Central memory CD8-positive, alpha-beta T cell (primary cell): Measurements from ENCODE around the gene GALNT1.
"Not testable (repeated sequence)": the region's sequence is repeated elsewhere in the genome, so short reads cannot be mapped to it uniquely, and the experiment has no call there.

Experiments used
- ATAC-seq: fragments of 150-1000 bp; cut with Tn5 transposase; replicated peaks from 2 replicates; pipeline ENCODE4 v1.10.0; 2022; ENCODE audit warnings: mild to moderate bottlenecking, moderate FRiP score, moderate number of reproducible peaks; ENCODE audit not compliant: poor library complexity, severe bottlenecking; ENCODE audit errors: extremely low read depth
- DNase-seq, 2 donors: peaks; one replicate each; pipeline ENCODE4 v3.0.0; 2021; ENCODE audit warnings: low spot score in 2 of 2
- H3K27ac Mint-ChIP-seq: one replicate; pipeline ENCODE4 v1.8.0; 2022; ENCODE audit warnings: low read depth, mild to moderate bottlenecking, moderate library complexity, mixed read lengths
- H3K27me3 Mint-ChIP-seq: one replicate; pipeline ENCODE4 v1.8.0; 2022; ENCODE audit warnings: mixed read lengths
- H3K36me3 Mint-ChIP-seq: one replicate; pipeline ENCODE4 v1.8.0; 2022; ENCODE audit warnings: mild to moderate bottlenecking, moderate library complexity, mixed read lengths; ENCODE audit not compliant: insufficient read depth
- H3K4me1 Mint-ChIP-seq: one replicate; pipeline ENCODE4 v1.8.0; 2022; ENCODE audit warnings: mixed read lengths
- H3K4me3 Mint-ChIP-seq: one replicate; pipeline ENCODE4 v1.8.0; 2022; ENCODE audit warnings: mild to moderate bottlenecking, moderate library complexity, mixed read lengths
- H3K9me3 Mint-ChIP-seq: one replicate; pipeline ENCODE4 v1.8.0; 2022; ENCODE audit warnings: mixed read lengths

Gene GALNT1

GRCh38 chr18:35581546-35581897 is at the start of gene GALNT1:
GALNT1 (plus strand) TSS chr18:35581740; CDS start chr18:35654663, 72,923 bp downstream.
- DNase-seq: no peak
- H3K4me1 Mint-ChIP-seq: peaks cover 36% of the 10 kb centered on the region
- H3K4me3 Mint-ChIP-seq: peak within 1 kb of the TSS; percentile 74
- H3K36me3 Mint-ChIP-seq: peaks cover 3% of the 10 kb centered on the region
- H3K27me3 Mint-ChIP-seq: no peaks in the 10 kb centered on the region
- ATAC-seq: no peak
- no peaks in the 10 kb centered on the region for H3K9me3 Mint-ChIP-seq
- H3K27ac Mint-ChIP-seq: peak within 1 kb of the TSS; percentile 42

DNA sequence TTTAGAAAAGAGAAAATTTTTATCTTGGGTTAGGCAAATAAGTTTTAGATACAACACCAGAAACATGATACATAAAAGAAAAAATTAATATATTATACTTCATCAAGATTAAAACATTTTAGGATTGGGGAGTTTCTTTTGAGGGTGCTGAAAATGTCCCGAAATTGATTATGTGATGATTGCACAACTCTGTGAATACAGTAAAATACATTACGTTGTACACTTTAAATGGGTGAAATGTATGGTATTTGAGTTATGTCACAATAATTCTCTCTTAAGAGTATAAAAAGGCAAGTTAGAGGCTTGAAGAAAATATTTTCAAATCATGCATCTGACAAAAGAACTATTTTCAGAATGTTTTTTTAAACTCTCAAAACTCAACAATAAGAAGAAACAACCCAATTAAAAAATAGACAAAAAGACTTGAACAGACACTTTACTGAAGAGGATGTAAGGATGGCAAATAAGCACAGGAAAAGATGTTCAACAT is 47.6 kb upstream of the GALNT1 start:
- Mint-ChIP-seq H3K4me3 (no peak overlapping the region), H3K4me1 (peaks cover 12% of the 10 kb centered on the region), H3K27ac (no peak overlapping the region), H3K9me3 (no peaks in the 10 kb centered on the region), H3K27me3 (peaks cover 27% of the 10 kb centered on the region), H3K36me3 (no peaks in the 10 kb centered on the region)
- DNase-seq (no peak), ATAC-seq (no peak)

DNA sequence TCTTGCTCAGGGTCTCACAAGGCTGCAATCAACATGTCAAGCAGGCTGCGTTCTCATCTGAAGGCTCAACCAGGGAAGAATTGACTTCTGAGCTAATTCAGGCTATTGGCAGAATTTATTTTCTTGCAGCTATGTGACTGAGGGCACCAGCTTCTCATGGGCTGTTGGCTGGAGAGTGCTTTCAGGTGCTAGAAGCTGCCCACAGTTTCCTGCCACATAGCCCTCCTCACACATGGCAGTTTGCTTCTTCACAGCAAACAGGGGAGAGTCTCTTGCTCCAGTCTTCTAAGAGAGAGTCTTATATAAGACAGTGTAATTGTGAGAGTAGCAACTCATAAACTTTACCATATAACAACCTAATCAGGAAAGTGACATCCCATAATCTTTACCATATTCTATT is 46.2 kb upstream of the GALNT1 start:
- H3K9me3 Mint-ChIP-seq: no peaks in the 10 kb centered on the region
- no peaks in the 10 kb centered on the region for H3K36me3 Mint-ChIP-seq
- H3K27ac Mint-ChIP-seq: no peak overlapping the region
- no peak overlapping the region for H3K4me3 Mint-ChIP-seq
- DNase-seq (no peak), ATAC-seq (peak; percentile 58)
- H3K27me3 Mint-ChIP-seq: peaks cover 13% of the 10 kb centered on the region
- H3K4me1 Mint-ChIP-seq: peaks cover 12% of the 10 kb centered on the region

GRCh38 chr18:35542356-35542755 is 39.2 kb upstream of the GALNT1 start:
- Mint-ChIP-seq H3K36me3 (no peaks in the 10 kb centered on the region), H3K4me1 (no peaks in the 10 kb centered on the region), H3K27me3 (peaks cover 21% of the 10 kb centered on the region), H3K9me3 (no peaks in the 10 kb centered on the region), H3K27ac (no peak overlapping the region), H3K4me3 (no peak overlapping the region)
- DNase-seq: no peak
- ATAC-seq: no peak

GRCh38 chr18:35547008-35547605 is 34.4 kb upstream of the GALNT1 start:
- Mint-ChIP-seq H3K27ac (no peak overlapping the region), H3K9me3 (no peaks in the 10 kb centered on the region), H3K36me3 (no peaks in the 10 kb centered on the region), H3K27me3 (peaks cover 21% of the 10 kb centered on the region), H3K4me3 (no peak overlapping the region), H3K4me1 (no peaks in the 10 kb centered on the region)
- ATAC-seq: no peak
- no peak for DNase-seq

GRCh38 chr18:35549564-35549963 is 32.0 kb upstream of the GALNT1 start:
- no peaks in the 10 kb centered on the region for H3K4me1 Mint-ChIP-seq
- no peak overlapping the region for H3K27ac Mint-ChIP-seq
- H3K4me3 Mint-ChIP-seq: no peak overlapping the region
- H3K36me3 Mint-ChIP-seq: no peaks in the 10 kb centered on the region
- H3K27me3 Mint-ChIP-seq: peaks cover 21% of the 10 kb centered on the region
- ATAC-seq (no peak), DNase-seq (no peak)
- no peaks in the 10 kb centered on the region for H3K9me3 Mint-ChIP-seq

DNA sequence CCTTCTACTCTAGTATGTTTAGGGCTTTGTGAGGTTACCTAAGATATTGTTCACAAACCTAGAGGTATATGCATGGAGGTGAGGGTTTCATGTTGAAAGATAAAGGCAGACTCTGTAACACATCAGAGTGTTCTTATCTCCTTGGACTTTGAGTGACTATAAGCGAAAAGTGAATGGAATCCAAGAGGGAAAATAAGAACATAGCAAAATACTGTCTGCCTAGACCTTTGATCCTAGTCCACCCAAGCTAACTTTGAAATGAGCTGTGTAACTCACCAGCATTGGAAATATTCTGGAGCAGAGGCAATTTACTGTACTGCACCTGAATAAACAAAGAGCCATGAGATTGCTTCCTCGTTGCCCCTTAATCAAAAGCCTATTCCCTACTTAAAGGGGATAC is 28.2 kb upstream of the GALNT1 start:
- ATAC-seq (no peak), DNase-seq (no peak)
- H3K27ac Mint-ChIP-seq: no peak overlapping the region
- peaks cover 23% of the 10 kb centered on the region for H3K27me3 Mint-ChIP-seq
- H3K4me1 Mint-ChIP-seq: no peaks in the 10 kb centered on the region
- H3K36me3 Mint-ChIP-seq: no peaks in the 10 kb centered on the region
- H3K9me3 Mint-ChIP-seq: no peaks in the 10 kb centered on the region
- no peak overlapping the region for H3K4me3 Mint-ChIP-seq

DNA sequence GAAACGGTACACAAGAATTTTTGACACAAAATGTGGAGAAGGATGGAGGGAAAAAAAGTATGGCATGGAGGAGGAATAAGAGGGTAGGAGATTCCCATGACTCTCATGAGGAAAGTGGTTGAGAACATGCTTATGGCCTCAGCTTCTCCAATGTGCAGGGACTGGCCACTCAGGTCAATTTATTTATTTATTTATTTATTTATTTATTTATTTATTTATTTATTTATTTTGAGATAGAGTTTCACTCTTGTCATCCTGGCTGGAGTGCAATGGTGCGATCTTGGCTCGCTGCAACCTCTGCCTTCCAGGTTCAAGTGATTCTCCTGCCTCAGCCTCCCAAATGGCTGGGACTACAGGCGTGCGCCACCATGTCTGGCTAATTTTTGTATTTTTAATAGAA is 26.0 kb upstream of the GALNT1 start:
- not testable (repeated sequence) for H3K9me3 Mint-ChIP-seq, ATAC-seq, H3K4me3 Mint-ChIP-seq, H3K36me3 Mint-ChIP-seq, H3K27ac Mint-ChIP-seq, H3K4me1 Mint-ChIP-seq, DNase-seq
- H3K27me3 Mint-ChIP-seq: peaks cover 23% of the 10 kb centered on the region

DNA sequence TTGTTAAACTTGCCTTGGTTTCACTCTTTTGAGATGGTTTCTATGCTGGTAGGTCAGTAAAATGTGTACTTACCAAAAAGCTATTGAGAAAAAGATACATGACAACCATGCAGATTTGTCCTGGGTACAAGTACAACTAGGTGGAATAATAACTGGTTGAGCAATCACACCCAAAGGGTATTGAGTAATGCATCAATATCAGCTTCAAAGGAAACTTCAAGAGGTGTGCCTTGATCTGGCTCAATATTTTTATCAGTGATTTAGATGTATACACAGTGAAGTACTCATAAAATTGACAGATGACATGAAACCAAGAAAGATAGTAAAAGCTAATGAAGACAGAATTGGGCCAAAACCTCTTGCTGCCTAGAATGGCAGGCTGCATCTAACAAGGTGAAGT is 21.7 kb upstream of the GALNT1 start:
- DNase-seq: no peak
- ATAC-seq: no peak
- peaks cover 20% of the 10 kb centered on the region for H3K27me3 Mint-ChIP-seq
- no peak overlapping the region for H3K27ac Mint-ChIP-seq
- H3K4me1 Mint-ChIP-seq: no peaks in the 10 kb centered on the region
- no peak overlapping the region for H3K4me3 Mint-ChIP-seq
- no peaks in the 10 kb centered on the region for H3K36me3 Mint-ChIP-seq
- no peaks in the 10 kb centered on the region for H3K9me3 Mint-ChIP-seq

DNA sequence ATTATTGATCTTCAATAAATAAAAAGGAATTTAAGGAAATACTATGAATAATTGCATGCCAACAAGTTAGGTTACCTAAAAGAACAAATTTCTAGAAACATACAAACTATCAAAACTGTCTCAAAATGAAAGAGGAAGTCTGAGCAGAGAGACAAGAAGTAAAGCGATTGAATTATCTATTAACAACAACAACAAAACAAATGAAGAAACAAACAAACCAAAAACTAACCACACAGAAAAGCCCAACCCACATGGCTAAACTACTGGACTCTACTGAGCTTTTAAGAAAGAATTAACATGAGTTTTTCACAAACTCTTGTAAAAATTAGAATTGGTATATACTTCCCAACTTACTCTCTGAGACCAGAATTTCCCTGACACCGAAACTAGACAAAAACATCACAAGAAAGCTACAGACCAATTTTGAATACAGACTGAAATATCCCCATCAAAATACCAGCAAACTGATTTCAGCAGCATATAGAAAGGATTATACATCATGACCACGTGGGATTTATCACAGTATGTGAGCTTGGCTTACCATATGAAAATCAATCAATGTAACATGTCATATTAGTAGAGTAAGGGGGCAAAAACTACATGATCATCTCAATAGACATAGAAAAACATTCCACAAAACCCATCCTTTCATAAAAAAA is 16.6 kb upstream of the GALNT1 start:
- ATAC-seq (no peak), DNase-seq (no peak)
- no peak overlapping the region for H3K4me3 Mint-ChIP-seq
- H3K9me3 Mint-ChIP-seq: no peaks in the 10 kb centered on the region
- H3K4me1 Mint-ChIP-seq: no peaks in the 10 kb centered on the region
- H3K27ac Mint-ChIP-seq: no peak overlapping the region
- no peaks in the 10 kb centered on the region for H3K36me3 Mint-ChIP-seq
- H3K27me3 Mint-ChIP-seq: no peaks in the 10 kb centered on the region

DNA sequence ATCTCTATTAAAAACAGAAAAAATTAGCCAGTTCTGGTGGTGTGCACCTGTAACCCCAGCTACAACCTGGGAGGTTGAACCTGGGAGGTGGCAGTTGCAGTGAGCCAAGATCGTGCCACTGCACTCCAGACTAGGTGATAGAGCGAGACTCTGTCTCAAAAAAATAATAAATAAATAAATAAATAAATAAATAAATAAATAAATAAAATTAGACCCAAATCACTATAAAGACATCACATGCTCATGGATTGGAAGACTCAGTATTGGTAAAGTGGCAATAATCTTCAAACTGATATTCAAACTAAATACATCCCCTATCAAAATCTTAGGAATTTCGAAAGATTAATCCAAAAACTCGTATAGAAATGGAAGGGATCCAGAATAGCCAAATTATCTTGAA is 15.5 kb upstream of the GALNT1 start:
- DNase-seq: no peak
- no peak for ATAC-seq

GRCh38 chr18:35570182-35570581 is 11.4 kb upstream of the GALNT1 start:
- H3K27ac Mint-ChIP-seq: no peak overlapping the region
- no peaks in the 10 kb centered on the region for H3K27me3 Mint-ChIP-seq
- DNase-seq (no peak), ATAC-seq (no peak)
- H3K4me1 Mint-ChIP-seq: peaks cover 12% of the 10 kb centered on the region
- no peaks in the 10 kb centered on the region for H3K9me3 Mint-ChIP-seq
- H3K4me3 Mint-ChIP-seq: no peak overlapping the region
- no peaks in the 10 kb centered on the region for H3K36me3 Mint-ChIP-seq

More for the DNA sequence above, 15.5 kb upstream of the GALNT1 start:
- Mint-ChIP-seq H3K4me1 (no peaks in the 10 kb centered on the region), H3K36me3 (no peaks in the 10 kb centered on the region), H3K9me3 (no peaks in the 10 kb centered on the region), H3K27me3 (no peaks in the 10 kb centered on the region), H3K27ac (no peak overlapping the region), H3K4me3 (no peak overlapping the region)

DNA sequence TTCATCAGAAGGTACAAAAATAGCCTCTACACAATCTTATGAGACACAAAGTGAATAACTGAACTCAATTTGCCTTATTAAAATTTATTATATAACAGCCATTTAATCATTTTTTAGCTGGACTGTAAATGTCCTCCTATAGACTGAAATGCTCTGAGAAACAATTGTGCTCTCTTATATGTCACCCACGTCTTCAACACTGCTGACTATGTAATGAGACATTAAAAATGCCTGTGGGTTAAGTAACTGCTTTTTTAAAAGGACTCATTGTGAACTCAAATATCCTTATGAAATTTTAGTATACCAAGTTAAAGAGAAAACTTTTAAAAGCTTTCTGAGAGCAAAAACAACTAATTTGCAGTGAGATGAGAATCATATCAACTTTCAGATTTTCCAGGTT is 10.4 kb upstream of the GALNT1 start:
- ATAC-seq: no peak
- no peak for DNase-seq
- peaks cover 12% of the 10 kb centered on the region for H3K4me1 Mint-ChIP-seq
- H3K4me3 Mint-ChIP-seq: no peak overlapping the region
- no peaks in the 10 kb centered on the region for H3K36me3 Mint-ChIP-seq
- no peaks in the 10 kb centered on the region for H3K9me3 Mint-ChIP-seq
- no peak overlapping the region for H3K27ac Mint-ChIP-seq
- H3K27me3 Mint-ChIP-seq: no peaks in the 10 kb centered on the region
